SU-DHL-6 (cell line): ENCODE measurements around the gene SAMD7.

Experiments used
- CTCF ChIP-seq: fragments of 200-600 bp; sonication (generic); IDR thresholded peaks from one replicate; pipeline ENCODE4 v1.5.1; 2017; ENCODE audit warnings: antibody characterized with exemption, mild to moderate bottlenecking, low read length, moderate library complexity; ENCODE audit not compliant: insufficient read depth, poor library complexity, severe bottlenecking
- EZH2phosphoT487 ChIP-seq: fragments of 200-600 bp; sonication (generic), shearing (Covaris generic); conservative IDR thresholded peaks from 2 replicates; pipeline ENCODE4 v1.6.1; 2018; ENCODE audit warnings: mild to moderate bottlenecking, antibody characterized with exemption, low read length, moderate library complexity, mixed read lengths

- TF ChIP-seq CTCF (no peak), EZH2phosphoT487 (no peak)
Measured at GRCh38 chr3:169913323-169913722, 2.0 kb downstream of the SAMD7 start.
